ENCODE data around the gene CACNA2D3.

The CACNA2D3 gene

GRCh38 chr3:55122312-55122711 is 1000.0 kb downstream of the CACNA2D3 start:
- no peak for DNase-seq
- TF ChIP-seq POLR2A (IDR thresholded peaks at IDR 0.05; ENCODE audit: low read length) (no peak), GATA1 (IDR thresholded peaks at IDR 0.05; ENCODE audit: low read depth, low read length) (no peak)
